Measurements from ENCODE around the gene F2RL3.

DNA sequence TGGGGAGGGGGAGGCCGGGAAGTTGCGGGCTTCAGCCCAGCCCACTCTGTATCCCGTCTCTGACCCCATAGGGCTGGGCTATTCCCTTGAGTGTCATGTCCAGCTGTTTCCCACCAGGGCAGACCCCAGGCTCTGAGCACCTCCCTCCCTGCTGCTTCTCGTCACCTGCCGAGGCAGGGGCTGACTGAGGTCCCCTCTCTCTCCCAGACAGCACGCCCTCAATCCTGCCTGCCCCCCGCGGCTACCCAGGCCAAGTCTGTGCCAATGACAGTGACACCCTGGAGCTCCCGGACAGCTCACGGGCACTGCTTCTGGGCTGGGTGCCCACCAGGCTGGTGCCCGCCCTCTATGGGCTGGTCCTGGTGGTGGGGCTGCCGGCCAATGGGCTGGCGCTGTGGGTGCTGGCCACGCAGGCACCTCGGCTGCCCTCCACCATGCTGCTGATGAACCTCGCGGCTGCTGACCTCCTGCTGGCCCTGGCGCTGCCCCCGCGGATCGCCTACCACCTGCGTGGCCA is 625 bp downstream of the F2RL3 start:
- TF ChIP-seq, protein P1, sequence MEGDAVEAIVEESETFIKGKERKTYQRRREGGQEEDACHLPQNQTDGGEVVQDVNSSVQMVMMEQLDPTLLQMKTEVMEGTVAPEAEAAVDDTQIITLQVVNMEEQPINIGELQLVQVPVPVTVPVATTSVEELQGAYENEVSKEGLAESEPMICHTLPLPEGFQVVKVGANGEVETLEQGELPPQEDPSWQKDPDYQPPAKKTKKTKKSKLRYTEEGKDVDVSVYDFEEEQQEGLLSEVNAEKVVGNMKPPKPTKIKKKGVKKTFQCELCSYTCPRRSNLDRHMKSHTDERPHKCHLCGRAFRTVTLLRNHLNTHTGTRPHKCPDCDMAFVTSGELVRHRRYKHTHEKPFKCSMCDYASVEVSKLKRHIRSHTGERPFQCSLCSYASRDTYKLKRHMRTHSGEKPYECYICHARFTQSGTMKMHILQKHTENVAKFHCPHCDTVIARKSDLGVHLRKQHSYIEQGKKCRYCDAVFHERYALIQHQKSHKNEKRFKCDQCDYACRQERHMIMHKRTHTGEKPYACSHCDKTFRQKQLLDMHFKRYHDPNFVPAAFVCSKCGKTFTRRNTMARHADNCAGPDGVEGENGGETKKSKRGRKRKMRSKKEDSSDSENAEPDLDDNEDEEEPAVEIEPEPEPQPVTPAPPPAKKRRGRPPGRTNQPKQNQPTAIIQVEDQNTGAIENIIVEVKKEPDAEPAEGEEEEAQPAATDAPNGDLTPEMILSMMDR (IDR thresholded peaks at IDR 0.05; ENCODE audit: poor library complexity, severe bottlenecking), result no peak
- no peak for TF ChIP-seq POLR2AphosphoS5 (IDR thresholded peaks at IDR 0.05)
- TF ChIP-seq MXI1 (conservative IDR thresholded peaks at IDR 0.05; ENCODE audit: poor library complexity, severe bottlenecking), result no peak
- TF ChIP-seq, protein P2, sequence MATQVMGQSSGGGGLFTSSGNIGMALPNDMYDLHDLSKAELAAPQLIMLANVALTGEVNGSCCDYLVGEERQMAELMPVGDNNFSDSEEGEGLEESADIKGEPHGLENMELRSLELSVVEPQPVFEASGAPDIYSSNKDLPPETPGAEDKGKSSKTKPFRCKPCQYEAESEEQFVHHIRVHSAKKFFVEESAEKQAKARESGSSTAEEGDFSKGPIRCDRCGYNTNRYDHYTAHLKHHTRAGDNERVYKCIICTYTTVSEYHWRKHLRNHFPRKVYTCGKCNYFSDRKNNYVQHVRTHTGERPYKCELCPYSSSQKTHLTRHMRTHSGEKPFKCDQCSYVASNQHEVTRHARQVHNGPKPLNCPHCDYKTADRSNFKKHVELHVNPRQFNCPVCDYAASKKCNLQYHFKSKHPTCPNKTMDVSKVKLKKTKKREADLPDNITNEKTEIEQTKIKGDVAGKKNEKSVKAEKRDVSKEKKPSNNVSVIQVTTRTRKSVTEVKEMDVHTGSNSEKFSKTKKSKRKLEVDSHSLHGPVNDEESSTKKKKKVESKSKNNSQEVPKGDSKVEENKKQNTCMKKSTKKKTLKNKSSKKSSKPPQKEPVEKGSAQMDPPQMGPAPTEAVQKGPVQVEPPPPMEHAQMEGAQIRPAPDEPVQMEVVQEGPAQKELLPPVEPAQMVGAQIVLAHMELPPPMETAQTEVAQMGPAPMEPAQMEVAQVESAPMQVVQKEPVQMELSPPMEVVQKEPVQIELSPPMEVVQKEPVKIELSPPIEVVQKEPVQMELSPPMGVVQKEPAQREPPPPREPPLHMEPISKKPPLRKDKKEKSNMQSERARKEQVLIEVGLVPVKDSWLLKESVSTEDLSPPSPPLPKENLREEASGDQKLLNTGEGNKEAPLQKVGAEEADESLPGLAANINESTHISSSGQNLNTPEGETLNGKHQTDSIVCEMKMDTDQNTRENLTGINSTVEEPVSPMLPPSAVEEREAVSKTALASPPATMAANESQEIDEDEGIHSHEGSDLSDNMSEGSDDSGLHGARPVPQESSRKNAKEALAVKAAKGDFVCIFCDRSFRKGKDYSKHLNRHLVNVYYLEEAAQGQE (IDR thresholded peaks at IDR 0.05; ENCODE audit: borderline replicate concordance), result no peak
